Measurements from ENCODE around the gene KRT33A.
"Not testable (repeated sequence)": the region's sequence is repeated elsewhere in the genome, so short reads cannot be mapped to it uniquely, and the experiment has no call there.

The KRT33A gene

GRCh38 chr17:41350381-41350878, at the start of gene KRT33A:
Gene KRT33A, minus strand, starts transcription at chr17:41350828. Its CDS starts 61 bp downstream, at chr17:41350767.
- DNase-seq (ENCODE audit: low spot score) = not testable (repeated sequence)

- DNase-seq (ENCODE audit: low spot score) = peak; percentile 63
Measured at GRCh38 chr17:41396996-41397660, 46.5 kb upstream of the KRT33A start, which contains the start of gene KRT31. Gene KRT31, minus strand, starts transcription at chr17:41397608. Its CDS starts 69 bp downstream, at chr17:41397539.

- DNase-seq (ENCODE audit: low spot score) = no peak
Measured at GRCh38 chr17:41396340-41396739, 45.7 kb upstream of the KRT33A start.

GRCh38 chr17:41395611-41396010, 45.0 kb upstream of the KRT33A start:
- no peak for DNase-seq (ENCODE audit: low spot score)

GRCh38 chr17:41395044-41395443, 44.4 kb upstream of the KRT33A start:
- not testable (repeated sequence) for DNase-seq (ENCODE audit: low spot score)

GRCh38 chr17:41394254-41394996, 43.8 kb upstream of the KRT33A start:
- no peak for DNase-seq (ENCODE audit: low spot score)

- DNase-seq (ENCODE audit: low spot score) = no peak
Measured at GRCh38 chr17:41393826-41394225, 43.2 kb upstream of the KRT33A start.

- no peak for DNase-seq (ENCODE audit: low spot score)
Measured at GRCh38 chr17:41393294-41393693, 42.7 kb upstream of the KRT33A start.

GRCh38 chr17:41392278-41392677, 41.6 kb upstream of the KRT33A start:
- no peak for DNase-seq (ENCODE audit: low spot score)

- no peak for DNase-seq (ENCODE audit: low spot score)
Measured at GRCh38 chr17:41391535-41391934, 40.9 kb upstream of the KRT33A start.

GRCh38 chr17:41390411-41390938, 39.8 kb upstream of the KRT33A start:
- no peak for DNase-seq (ENCODE audit: low spot score)

GRCh38 chr17:41387670-41388069, 37.0 kb upstream of the KRT33A start:
- no peak for DNase-seq (ENCODE audit: low spot score)

GRCh38 chr17:41386227-41386626, 35.6 kb upstream of the KRT33A start:
- no peak for DNase-seq (ENCODE audit: low spot score)

GRCh38 chr17:41383690-41384089, 33.1 kb upstream of the KRT33A start:
- no peak for DNase-seq (ENCODE audit: low spot score)

- no peak for DNase-seq (ENCODE audit: low spot score)
Measured at GRCh38 chr17:41382394-41382793, 31.8 kb upstream of the KRT33A start.

- DNase-seq (ENCODE audit: low spot score) = not testable (repeated sequence)
Measured at GRCh38 chr17:41381943-41382342, 31.3 kb upstream of the KRT33A start, which contains the start of gene KRT34. Gene KRT34, minus strand, starts transcription at chr17:41382306. Its CDS starts 60 bp downstream, at chr17:41382246.

GRCh38 chr17:41380091-41380490, 29.5 kb upstream of the KRT33A start:
- not testable (repeated sequence) for DNase-seq (ENCODE audit: low spot score)

- no peak for DNase-seq (ENCODE audit: low spot score)
Measured at GRCh38 chr17:41377546-41377945, 26.9 kb upstream of the KRT33A start.

- no peak for DNase-seq (ENCODE audit: low spot score)
Measured at GRCh38 chr17:41369713-41370112, 19.1 kb upstream of the KRT33A start, which contains the start of gene KRT33B. Gene KRT33B, minus strand, starts transcription at chr17:41369813. Its CDS starts 63 bp downstream, at chr17:41369750.

GRCh38 chr17:41369023-41369422, 18.4 kb upstream of the KRT33A start:
- no peak for DNase-seq (ENCODE audit: low spot score)

GRCh38 chr17:41367426-41368075, 16.9 kb upstream of the KRT33A start:
- no peak for DNase-seq (ENCODE audit: low spot score)

- DNase-seq (ENCODE audit: low spot score) = no peak
Measured at GRCh38 chr17:41366070-41366469, 15.4 kb upstream of the KRT33A start.
